Heart right ventricle (tissue), 16 donors: ENCODE results near the gene RBMS3. TPM values are rescaled to one million over a fixed set of nuclear protein-coding genes. Genes with fewer than 3 reads are reported as not detected.

Source experiments
- ATAC-seq, 8 donors: fragments of 200-7000 bp; cut with Tn5 transposase; one replicate each; pipeline ENCODE4 v1.9.1; 2020; ENCODE audit warnings: mild to moderate bottlenecking in 8 of 8, moderate library complexity in 8 of 8, moderate number of reproducible peaks in 1 of 8
- DNase-seq, 2 donors: peaks; one replicate each; pipeline ENCODE4 v3.0.0-alpha.2; 2020
- H3K27ac ChIP-seq, 10 donors: fragments of 200-600 bp; sonication (generic) in 2 of 10; one replicate each; pipeline versions ENCODE4 v1.5.0 to v1.8.0; 2020 to 2022; ENCODE audit warnings: mild to moderate bottlenecking in 3 of 10
- H3K27me3 ChIP-seq, 7 donors: fragments of 200-600 bp; one replicate each; pipeline ENCODE4 v1.8.0; 2021 to 2022; ENCODE audit warnings: mild to moderate bottlenecking in 2 of 7
- H3K36me3 ChIP-seq, 9 donors: fragments of 200-600 bp; sonication (generic) in 1 of 9; one replicate each; pipeline versions ENCODE4 v1.5.0 to v1.8.0; 2020 to 2022; ENCODE audit warnings: mild to moderate bottlenecking in 2 of 9
- H3K4me1 ChIP-seq, 9 donors: fragments of 200-600 bp; sonication (generic) in 1 of 9; one replicate each; pipeline versions ENCODE4 v1.5.0 to v1.8.0; 2020 to 2022; ENCODE audit warnings: mild to moderate bottlenecking in 4 of 9
- H3K4me3 ChIP-seq, 10 donors: fragments of 200-600 bp; sonication (generic) in 2 of 10; one replicate each; pipeline versions ENCODE4 v1.5.0 to v1.8.0; 2020 to 2022; ENCODE audit warnings: mild to moderate bottlenecking in 7 of 10, moderate library complexity in 2 of 10
- H3K9me3 ChIP-seq, 11 donors: fragments of 200-600 bp in 10 of 11; sonication (generic) in 2 of 11; one replicate each; pipeline versions ENCODE4 v1.5.0 to v1.8.0; 2013 to 2022; ENCODE audit warnings: mild to moderate bottlenecking in 2 of 11, control low read depth in 1 of 11, moderate library complexity in 1 of 11
- CTCF ChIP-seq, 9 donors: fragments of 200-600 bp; sonication (generic) in 2 of 9; IDR thresholded peaks; one replicate each; pipeline versions ENCODE4 v1.5.0 to v1.8.0; 2021 to 2022; ENCODE audit warnings: antibody characterized with exemption in 9 of 9, mild to moderate bottlenecking in 5 of 9, moderate library complexity in 1 of 9
- WGBS, 2 donors: extraction: QIAGEN DNeasy Blood & Tissue Kit; methylation state at CpG; one replicate each; pipeline ENCODE4 v1.1.7; 2013; ENCODE audit warnings: inconsistent platforms in 1 of 2; 5-methylcytosine and 5-hydroxymethylcytosine counted together
- intact Hi-C, 10 donors: fragments of 100-400 bp; cut with DNase I; formaldehyde crosslinking; loops; one replicate each; pipeline versions ENCODE4 v1.11.1 to v1.14.2; 2022
- polyA plus RNA-seq, 2 donors: library from polyadenylated mRNA; stranded (reverse); fragments of 200-250 nt; gene quantifications; one replicate each; pipeline ENCODE4 v1.2.3, GENCODE V29; 2013
- total RNA-seq, 10 donors: library from RNA; stranded (reverse); fragmentation: NEBNext Ultra II Directional in 3 of 10; extraction: Animal tissue kit (Norgen Biotek cat#: 25700) in 3 of 10; gene quantifications; one replicate each; pipeline versions ENCODE4 v1.2.1 to v1.2.4, GENCODE V29; 2021 to 2023
- donor health status: Arrhythmogenic right ventricular cardiomyopathy.
- donor health status: ischemic (EF 13 %, LVEDD 7.1; RV severe dilation, severe dysfunction).
- donor health status: healthy with polysubstance abuse.
- donor health status: DM: no; HTN: yes; CAD: no.
- donor health status: DM: no; HTN: no; CAD: no.
- donor health status: ischemic (EF 25% LVEDD 6.9; RV normal size, moderate dysfunction).
- donor health status: ischemic (EF 25% LVEDD 5.7; RV mildly dilated, moderate dysfunction).
- donor health status: healthy.
- donor health status: DM: yes; HTN: yes; CAD: no.
- donor health status: Ischemic cardiomyopathy.
- donor health status: ischemic (EF 35%, LVEDD 5.7; RV mildly dilated, moderate dysfunction).
- donor health status: nonischemic (EF 11% LVEDD 7.7; RV severe dilation, severe dysfunction).
- donor health status: DM: yes; HTN: yes; CAD: no.
- donor health status: PGD.
- donor health status: ischemic (EF 29% LVEDD 5.4; RV normal size, mild dysfunction).
- donor health status: nonischemic (EF 23%, LVEDD 6.1; RV moderate dilation, normal function).

The RBMS3 gene
- total and polyA plus RNA-seq, 12 donors, result 3.2 to 41.1 (median 26.4) TPM

GRCh38 chr3:29339016-29339833, 58.4 kb downstream of the RBMS3 start:
- Histone ChIP-seq H3K36me3 (no peaks in the 10 kb centered on the region), H3K4me3 (no peak overlapping the region), H3K27me3 (no peaks in the 10 kb centered on the region), H3K9me3 (no peaks in the 10 kb centered on the region), H3K4me1 (peaks cover 5 to 72% (median 46%) of the 10 kb centered on the region in 9 donors), H3K27ac (peak overlapping the region in 3 of 10 donors; percentile 28 to 49 (median 38))
- no peak for TF ChIP-seq CTCF (IDR thresholded peaks at IDR 0.05)
- DNase-seq, result no peak
- intact Hi-C loops, result loop anchor here in 3 of 10 donors (5.0 to 10.0 kb wide), 2 partner anchors 54 to 57 kb away; partner anchors contain the start of gene RBMS3 (in 3 of the 3)
- 79 to 83% methylated on average over 8 of the region's 8 CpGs for WGBS, 2 donors
- ATAC-seq, result peak in 2 of 8 donors; percentile 22

- WGBS, 2 donors, result 83% methylated on average over 3 of the region's 3 CpGs
- intact Hi-C loops, result no loop called here
- no peaks in the 10 kb centered on the region for H3K36me3 ChIP-seq
- H3K27ac ChIP-seq, result peak overlapping the region in 2 of 10 donors; percentile 2 to 34
- H3K9me3 ChIP-seq, result no peaks in the 10 kb centered on the region
- ATAC-seq (peak in 1 of 8 donors; percentile 35), DNase-seq (no peak)
- no peaks in the 10 kb centered on the region for H3K27me3 ChIP-seq
- no peak for TF ChIP-seq CTCF (IDR thresholded peaks at IDR 0.05)
- no peak overlapping the region for H3K4me3 ChIP-seq
- peaks cover 0 to 57% (median 20%) of the 10 kb centered on the region in 9 donors for H3K4me1 ChIP-seq
Measured at GRCh38 chr3:29344154-29344553, 63.3 kb downstream of the RBMS3 start.

DNA sequence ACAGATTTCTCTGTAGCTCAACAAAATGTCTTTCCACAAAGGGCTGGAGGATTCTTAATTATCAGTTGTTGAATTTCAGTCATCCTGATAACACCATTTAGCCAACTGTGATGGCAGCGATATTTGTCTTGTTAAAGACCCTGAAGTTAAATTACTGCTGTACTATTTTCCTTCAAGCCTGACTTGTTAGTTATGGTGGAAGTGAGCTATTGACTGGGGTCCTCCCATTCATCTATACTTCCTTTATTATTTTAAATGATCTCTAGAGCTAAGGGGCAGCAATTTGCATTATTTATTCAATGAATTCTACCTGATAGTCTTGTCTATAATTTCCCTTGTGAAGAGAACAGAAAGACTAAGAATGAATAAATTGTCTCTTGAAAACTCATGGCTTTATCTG, 64.1 kb downstream of the RBMS3 start:
- ATAC-seq (no peak), DNase-seq (no peak)
- Histone ChIP-seq H3K9me3 (no peaks in the 10 kb centered on the region), H3K4me1 (peaks cover 0 to 56% (median 14%) of the 10 kb centered on the region in 9 donors), H3K36me3 (no peaks in the 10 kb centered on the region), H3K27me3 (no peaks in the 10 kb centered on the region), H3K4me3 (no peak overlapping the region), H3K27ac (no peak overlapping the region)
- intact Hi-C loops, result no loop called here
- WGBS, 2 donors, result 83 to 87% methylated on average over 1 of the region's 1 CpG
- no peak for TF ChIP-seq CTCF (IDR thresholded peaks at IDR 0.05)

DNA sequence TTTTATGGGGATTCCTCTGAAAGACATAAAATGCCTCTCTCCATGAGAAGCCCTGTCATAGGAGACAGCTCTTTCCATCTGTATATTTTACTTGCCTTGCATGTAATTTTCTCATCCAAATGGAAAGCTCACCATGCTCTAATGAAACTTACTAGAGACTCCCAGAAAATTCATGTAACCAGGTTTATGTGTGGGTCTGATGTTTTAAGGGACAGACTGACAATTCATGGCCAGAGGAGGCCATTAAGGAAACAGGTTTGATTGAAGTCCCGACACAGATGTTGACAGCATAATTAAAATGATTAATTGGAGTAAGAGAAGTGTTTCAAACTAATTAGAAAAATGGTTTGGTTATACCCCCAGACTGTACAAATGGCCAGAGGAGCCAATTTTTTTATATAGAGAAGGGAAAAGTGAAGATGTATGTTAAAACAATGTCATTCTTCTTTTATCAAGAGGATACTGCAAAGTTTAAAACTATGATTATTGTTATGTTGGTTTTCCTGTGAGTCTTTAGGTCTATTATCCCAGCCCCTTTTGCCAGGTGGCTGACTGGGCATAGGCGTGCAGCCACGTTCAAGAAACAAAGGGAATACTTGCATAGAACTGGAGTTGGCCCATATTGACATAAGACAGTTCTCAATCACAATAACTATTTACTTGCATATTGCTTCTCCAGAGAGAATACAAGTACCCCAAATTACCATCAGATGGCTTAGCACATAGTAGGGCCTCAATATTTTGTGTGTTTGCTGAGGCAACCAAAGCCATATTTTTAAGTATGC, 64.8 kb downstream of the RBMS3 start:
- Histone ChIP-seq H3K4me3 (no peak overlapping the region), H3K27me3 (no peaks in the 10 kb centered on the region), H3K4me1 (peaks cover 0 to 48% (median 14%) of the 10 kb centered on the region in 9 donors), H3K36me3 (no peaks in the 10 kb centered on the region), H3K9me3 (no peaks in the 10 kb centered on the region), H3K27ac (no peak overlapping the region)
- TF ChIP-seq CTCF (IDR thresholded peaks at IDR 0.05), result no peak
- WGBS, 2 donors, result 95 to 99% methylated on average over 3 of the region's 3 CpGs
- DNase-seq, result no peak
- no peak for ATAC-seq
- intact Hi-C loops, result no loop called here
